Measurements from ENCODE around the gene EPS8.
A peak's percentile ranks its signal among the peaks of the same experiment; 100 is the strongest.

EPS8 gene

GRCh38 chr12:15789220-15790171, at the start of gene EPS8:
Gene EPS8 (minus strand): TSS chr12:15789388. CDS start chr12:15682951, 106,437 bp downstream.
- peak; percentile 81 to 90 (median 84) for DNase-seq

GRCh38 chr12:15837141-15837790, 48.1 kb upstream of the EPS8 start:
- DNase-seq: no peak

GRCh38 chr12:15834575-15834974, 45.4 kb upstream of the EPS8 start:
- no peak for DNase-seq

- no peak for DNase-seq
Observed at GRCh38 chr12:15831315-15831978, 42.3 kb upstream of the EPS8 start.

GRCh38 chr12:15830538-15830937, 41.4 kb upstream of the EPS8 start:
- no peak for DNase-seq

GRCh38 chr12:15829949-15830348, 40.8 kb upstream of the EPS8 start:
- DNase-seq: no peak

GRCh38 chr12:15829255-15829654, 40.1 kb upstream of the EPS8 start:
- DNase-seq: no peak

- DNase-seq: no peak
Observed at GRCh38 chr12:15827136-15827535, 37.9 kb upstream of the EPS8 start.

- DNase-seq: no peak
Observed at GRCh38 chr12:15824516-15824915, 35.3 kb upstream of the EPS8 start.

GRCh38 chr12:15823360-15824128, 34.4 kb upstream of the EPS8 start:
- no peak for DNase-seq

- no peak for DNase-seq
Observed at GRCh38 chr12:15819644-15820437, 30.7 kb upstream of the EPS8 start.

- no peak for DNase-seq
Observed at GRCh38 chr12:15818418-15818817, 29.2 kb upstream of the EPS8 start.

- no peak for DNase-seq
Observed at GRCh38 chr12:15815730-15816129, 26.5 kb upstream of the EPS8 start.

GRCh38 chr12:15811214-15812127, 22.3 kb upstream of the EPS8 start:
- DNase-seq: no peak

GRCh38 chr12:15808652-15809051, 19.5 kb upstream of the EPS8 start:
- DNase-seq: no peak

- no peak for DNase-seq
Observed at GRCh38 chr12:15808250-15808649, 19.1 kb upstream of the EPS8 start.

- no peak for DNase-seq
Observed at GRCh38 chr12:15806826-15807225, 17.6 kb upstream of the EPS8 start.

- no peak for DNase-seq
Observed at GRCh38 chr12:15801770-15802744, 12.9 kb upstream of the EPS8 start.

GRCh38 chr12:15800278-15800677, 11.1 kb upstream of the EPS8 start:
- DNase-seq: no peak

GRCh38 chr12:15797818-15798217, 8.6 kb upstream of the EPS8 start:
- no peak for DNase-seq

All from stimulated activated naive CD4-positive, alpha-beta T cell (primary cell).